Measurements from ENCODE around the gene ITGAD. TPM values are rescaled to one million over a fixed set of nuclear protein-coding genes. Genes with fewer than 3 reads are reported as not detected.

Gene ITGAD
- total RNA-seq, 4 donors from 2014 or later: 0.27 TPM; not detected in 3

GRCh38 chr16:31471875-31472708 is 79.0 kb downstream of the ITGAD start, which contains the start of gene TGFB1I1:
Gene TGFB1I1, plus strand, starts transcription at chr16:31472152. Its CDS starts 37 bp downstream, at chr16:31472189.
- no peaks in the 10 kb centered on the region for H3K27me3 ChIP-seq
- peak within 1 kb of the TSS; percentile 75 to 88 for H3K4me3 ChIP-seq
- H3K36me3 ChIP-seq: peaks cover 0 to 43% of the 10 kb centered on the region in 2 donors
- ATAC-seq: peak; percentile 71
- no peaks in the 10 kb centered on the region for H3K9me3 ChIP-seq
- TF ChIP-seq CTCF (IDR thresholded peaks at IDR 0.05) (no peak), POLR2A (IDR thresholded peaks at IDR 0.05) (peak; percentile 30 to 33), EP300 (IDR thresholded peaks at IDR 0.05) (no peak), POLR2AphosphoS5 (IDR thresholded peaks at IDR 0.05) (peak; percentile 48)
- 2 to 7% methylated on average over 3 to 23 of the region's 63 CpGs for WGBS, 2 donors (ENCODE audit: low coverage in 1 of 2)
- peaks cover 2 to 62% (median 9%) of the 10 kb centered on the region in 3 donors for H3K4me1 ChIP-seq
- H3K27ac ChIP-seq: peak within 1 kb of the TSS; percentile 95 to 99 (median 98)

- TF ChIP-seq CTCF (IDR thresholded peaks at IDR 0.05) (peak in 3 of 4 experiments; percentile 85 to 91 (median 91)), POLR2A (IDR thresholded peaks at IDR 0.05) (peak in 1 of 2 donors; percentile 13), POLR2AphosphoS5 (IDR thresholded peaks at IDR 0.05) (peak; percentile 41), EP300 (IDR thresholded peaks at IDR 0.05) (no peak)
- H3K36me3 ChIP-seq: peaks cover 0 to 47% of the 10 kb centered on the region in 2 donors
- H3K27me3 ChIP-seq: no peaks in the 10 kb centered on the region
- H3K4me1 ChIP-seq: peaks cover 2 to 68% (median 9%) of the 10 kb centered on the region in 3 donors
- WGBS, 2 donors (ENCODE audit: low coverage in 1 of 2): 2 to 16% methylated on average over 10 to 11 of the region's 20 CpGs
- H3K9me3 ChIP-seq: no peaks in the 10 kb centered on the region
- H3K4me3 ChIP-seq: peak overlapping the region; percentile 75 to 88
- H3K27ac ChIP-seq: peak overlapping the region; percentile 95 to 99 (median 98)
- peak; percentile 93 for ATAC-seq
These were observed 79.6 kb downstream of the ITGAD start for GRCh38 chr16:31472709-31473203.

- Histone ChIP-seq H3K4me3 (peak overlapping the region in 1 of 2 donors; percentile 88), H3K27ac (peak overlapping the region; percentile 25 to 99 (median 96)), H3K9me3 (no peaks in the 10 kb centered on the region), H3K4me1 (peaks cover 2 to 71% (median 9%) of the 10 kb centered on the region in 3 donors), H3K27me3 (no peaks in the 10 kb centered on the region), H3K36me3 (peaks cover 0 to 54% of the 10 kb centered on the region in 2 donors)
- ATAC-seq: no peak
- WGBS, 2 donors (ENCODE audit: low coverage in 1 of 2): 17 to 58% methylated on average over 1 to 4 of the region's 17 CpGs
- TF ChIP-seq POLR2A (IDR thresholded peaks at IDR 0.05): no peak
- TF ChIP-seq POLR2AphosphoS5 (IDR thresholded peaks at IDR 0.05): no peak
- TF ChIP-seq EP300 (IDR thresholded peaks at IDR 0.05): no peak
- TF ChIP-seq CTCF (IDR thresholded peaks at IDR 0.05): no peak
These were observed 80.3 kb downstream of the ITGAD start for GRCh38 chr16:31473264-31473984.

GRCh38 chr16:31474173-31474714 is 81.1 kb downstream of the ITGAD start:
- WGBS, 2 donors (ENCODE audit: low coverage in 1 of 2): 40% methylated on average over 7 of the region's 12 CpGs; no CpG with 5 or more reads in 1 of the 2 donors
- Histone ChIP-seq H3K27me3 (no peaks in the 10 kb centered on the region), H3K9me3 (no peaks in the 10 kb centered on the region), H3K27ac (peak overlapping the region in 3 of 4 donors; percentile 32 to 97 (median 95)), H3K36me3 (peaks cover 0 to 62% of the 10 kb centered on the region in 2 donors), H3K4me1 (peaks cover 2 to 71% (median 9%) of the 10 kb centered on the region in 3 donors), H3K4me3 (no peak overlapping the region)
- TF ChIP-seq POLR2A (IDR thresholded peaks at IDR 0.05) (no peak), CTCF (IDR thresholded peaks at IDR 0.05) (no peak), EP300 (IDR thresholded peaks at IDR 0.05) (no peak), POLR2AphosphoS5 (IDR thresholded peaks at IDR 0.05) (no peak)
- no peak for ATAC-seq

All from gastroesophageal sphincter (tissue), 4 donors.